Measurements from ENCODE around the gene NTM.

NTM gene

DNA sequence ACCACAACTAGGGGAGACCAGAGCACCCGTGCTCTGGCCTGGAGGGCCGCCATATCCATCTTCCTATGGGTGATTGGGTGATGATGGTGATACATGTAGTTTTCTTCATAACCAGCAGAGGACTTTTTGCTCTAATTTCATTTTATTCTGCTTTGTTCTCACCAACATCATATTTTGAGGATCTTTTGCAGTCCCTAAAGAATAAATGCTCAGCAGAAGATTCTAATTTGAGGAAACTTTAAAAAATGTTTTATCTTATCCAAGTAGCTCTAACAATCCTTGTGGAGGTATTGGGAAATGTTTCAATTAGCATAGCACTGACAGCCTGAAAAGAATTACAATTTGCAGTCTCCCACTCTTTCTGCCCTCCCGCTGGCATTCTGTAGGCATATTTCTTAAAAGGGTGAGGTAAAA, 544.0 kb downstream of the NTM start:
- DNase-seq (ENCODE audit: low read depth in 2 of 2): no peak

DNA sequence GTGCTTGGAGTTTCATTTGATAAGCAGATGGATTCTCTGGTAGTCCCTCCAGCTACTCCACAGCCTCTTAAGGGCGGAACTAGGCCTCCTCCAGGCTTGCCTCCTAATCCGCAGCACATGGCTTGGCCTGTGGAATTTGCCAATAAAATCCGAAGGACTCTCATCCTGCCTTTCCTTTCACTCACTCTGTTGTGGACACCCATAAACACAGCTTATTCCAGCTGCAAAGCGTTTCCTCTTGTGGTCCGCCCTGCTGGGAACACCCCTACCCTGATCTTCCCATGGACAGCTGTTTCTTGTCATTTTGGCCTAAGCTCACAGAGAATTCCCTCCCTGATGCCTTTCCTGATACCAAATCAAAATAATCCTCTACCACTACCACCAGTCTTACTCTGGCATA, 546.2 kb downstream of the NTM start:
- no peak for DNase-seq (ENCODE audit: low read depth in 2 of 2)

DNA sequence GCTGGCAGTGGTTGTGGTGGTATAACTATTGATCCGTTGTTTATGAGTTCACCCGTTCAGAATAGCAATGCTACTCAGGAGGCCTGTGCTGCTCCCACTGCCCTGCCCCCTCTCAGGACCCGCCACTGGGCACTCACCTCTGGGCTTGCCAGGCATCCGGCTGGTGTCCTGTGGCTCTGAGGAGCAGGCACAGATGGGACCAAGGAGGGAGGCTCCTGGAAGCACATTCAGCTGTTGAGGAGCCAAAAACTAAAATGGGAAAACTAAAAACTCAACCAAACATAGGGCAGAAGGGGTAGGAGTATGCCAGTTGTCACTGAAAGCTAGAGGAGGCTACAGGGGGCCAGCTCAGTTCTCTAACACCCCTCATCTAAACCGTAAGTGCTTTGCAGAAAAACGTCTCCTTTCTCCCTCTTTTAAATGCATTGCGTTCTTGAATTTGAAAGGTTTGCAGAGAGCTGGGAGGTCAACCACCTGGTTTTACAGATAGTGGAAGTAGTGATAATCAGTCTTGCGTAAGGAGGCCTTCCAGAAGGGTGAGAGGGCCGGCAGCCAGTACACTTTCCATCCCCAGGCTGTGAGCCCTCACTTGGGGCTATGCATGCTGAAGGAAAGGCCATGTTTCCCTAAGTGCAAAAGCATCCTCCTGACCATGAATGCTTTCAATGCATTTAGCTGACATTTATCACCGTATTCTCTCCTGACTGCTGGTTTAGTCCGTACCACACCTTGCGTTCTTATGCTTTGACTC, 547.4 kb downstream of the NTM start:
- DNase-seq (ENCODE audit: low read depth in 2 of 2): no peak

DNA sequence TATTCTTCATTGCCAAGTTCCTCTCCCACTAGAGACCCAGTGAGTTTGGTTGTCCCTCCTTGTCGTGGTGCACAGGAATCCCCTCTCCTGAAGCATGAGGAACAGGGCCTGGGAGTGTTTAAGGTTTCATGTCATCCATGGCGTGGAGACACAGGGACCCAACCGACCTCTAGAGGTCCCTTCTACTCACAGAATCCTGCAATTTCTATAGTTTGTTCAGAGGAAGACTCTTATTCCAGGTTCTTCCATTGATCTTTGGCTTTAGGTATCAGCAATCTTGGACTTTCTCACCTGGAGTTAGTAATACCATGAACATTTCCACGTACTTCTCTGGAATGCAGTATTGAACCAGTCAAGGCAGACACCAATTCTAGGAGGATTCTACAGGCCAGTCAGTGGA, 548.2 kb downstream of the NTM start:
- no peak for DNase-seq (ENCODE audit: low read depth in 2 of 2)

DNA sequence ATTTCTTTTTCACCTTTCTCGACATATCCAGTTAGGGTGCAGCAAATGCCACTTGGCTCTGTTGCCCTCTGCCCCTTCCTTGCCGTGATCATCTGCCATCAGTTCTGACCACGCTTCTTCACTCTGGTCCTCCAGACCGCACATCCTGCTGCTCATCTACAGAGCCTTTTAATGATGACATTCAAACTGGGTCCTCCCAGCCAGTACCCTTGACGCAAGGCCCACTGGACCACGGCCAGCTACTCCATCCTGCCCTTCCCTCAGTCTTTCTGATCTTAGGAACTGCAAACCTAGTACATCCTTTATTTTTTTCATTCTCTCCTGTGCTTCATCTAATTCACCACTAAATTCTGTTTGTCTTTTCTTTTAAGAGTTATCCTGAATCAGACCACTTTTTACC, 551.8 kb downstream of the NTM start:
- DNase-seq (ENCODE audit: low read depth in 2 of 2): no peak

DNA sequence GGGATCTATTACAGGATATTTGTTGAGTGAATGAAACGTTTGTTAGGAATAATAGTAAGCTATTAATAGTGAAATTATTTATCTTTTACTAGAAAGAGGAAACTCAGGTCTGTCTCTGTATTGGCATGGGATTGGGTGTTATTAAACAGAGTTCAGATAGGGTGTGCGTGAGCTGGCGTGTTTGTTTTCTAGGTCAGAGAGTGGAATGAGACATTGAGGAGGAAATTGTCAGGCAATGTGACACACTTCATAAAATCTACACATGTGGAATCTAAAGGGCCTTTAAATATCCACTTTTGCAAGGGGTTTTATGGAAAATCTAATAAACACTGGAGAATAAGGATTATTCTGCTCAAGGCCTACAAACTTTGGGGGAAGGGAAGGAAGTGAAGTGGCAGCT, 552.9 kb downstream of the NTM start:
- no peak for DNase-seq (ENCODE audit: low read depth in 2 of 2)

DNA sequence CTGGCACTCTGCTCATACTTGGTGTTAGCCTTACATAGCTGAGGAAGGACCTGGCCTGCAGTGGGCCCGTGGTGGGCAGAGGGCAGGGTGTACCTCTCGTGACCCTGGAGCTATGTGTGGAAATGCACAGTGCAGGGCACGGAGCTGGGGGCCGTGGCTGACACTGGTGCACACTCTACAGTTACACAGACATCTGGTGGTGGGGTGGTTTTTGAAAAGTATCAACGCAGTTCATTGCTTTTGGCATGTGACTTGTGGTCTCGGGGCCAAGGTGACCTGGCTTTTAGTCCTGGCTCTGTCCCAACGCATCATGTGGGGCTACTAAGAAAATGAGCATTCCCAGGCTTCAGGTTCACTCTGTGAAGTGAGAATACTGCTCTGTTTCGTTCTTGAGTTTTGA, 553.6 kb downstream of the NTM start:
- no peak for DNase-seq (ENCODE audit: low read depth in 2 of 2)

DNA sequence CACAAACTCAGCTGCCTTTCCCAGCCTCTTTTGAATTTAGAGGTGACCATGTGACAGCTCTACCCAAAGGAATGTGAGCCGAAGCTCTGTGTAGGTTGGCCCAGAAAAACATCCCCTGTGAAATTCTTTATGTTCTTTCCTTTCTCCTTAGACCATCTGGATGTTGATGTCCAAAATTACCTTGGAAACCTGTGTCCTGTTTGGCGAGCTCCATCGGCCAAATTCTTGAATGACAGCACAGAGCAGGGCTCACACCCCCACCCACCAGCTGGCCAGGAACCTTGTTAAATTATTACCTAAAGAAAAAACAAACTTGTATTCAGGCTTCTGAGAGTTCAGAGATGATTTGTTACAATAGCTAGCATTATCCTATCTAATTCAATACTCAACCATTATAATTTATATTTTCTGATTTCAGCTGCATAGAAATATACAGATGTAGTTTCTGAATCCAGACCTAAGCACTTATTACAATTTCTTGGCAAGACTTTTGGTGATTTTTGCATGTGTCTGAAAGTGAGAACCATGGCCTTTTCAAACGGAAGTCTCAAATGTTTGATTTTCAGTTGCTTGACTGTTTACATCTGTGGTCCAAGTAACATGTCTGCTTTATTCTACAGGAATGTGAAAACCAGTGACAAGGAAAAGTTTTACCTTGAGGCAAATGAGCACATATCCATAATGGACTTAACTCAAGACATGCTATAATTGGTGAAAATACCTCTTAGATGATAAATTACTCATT, 554.2 kb downstream of the NTM start:
- DNase-seq (ENCODE audit: low read depth in 2 of 2): no peak

DNA sequence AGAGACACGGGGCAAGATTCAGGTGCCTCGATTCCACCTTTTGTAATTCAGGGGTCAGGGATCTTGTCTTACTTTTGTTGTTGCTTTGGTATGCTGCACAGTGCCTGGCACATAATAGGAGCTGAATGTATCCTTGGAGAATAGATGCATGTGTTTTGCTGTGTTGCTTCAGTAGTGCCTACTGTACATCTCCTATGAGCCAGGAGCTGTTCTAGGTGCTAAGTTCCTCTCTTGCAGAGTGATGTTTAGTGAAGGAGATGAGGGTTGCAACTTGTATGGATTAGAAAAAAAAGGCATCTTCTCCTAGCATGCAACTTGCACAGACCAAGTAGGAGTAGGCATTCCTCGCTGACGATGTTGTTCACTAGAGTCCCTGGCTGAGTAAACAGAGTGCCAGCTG, 555.4 kb downstream of the NTM start:
- no peak for DNase-seq (ENCODE audit: low read depth in 2 of 2)

DNA sequence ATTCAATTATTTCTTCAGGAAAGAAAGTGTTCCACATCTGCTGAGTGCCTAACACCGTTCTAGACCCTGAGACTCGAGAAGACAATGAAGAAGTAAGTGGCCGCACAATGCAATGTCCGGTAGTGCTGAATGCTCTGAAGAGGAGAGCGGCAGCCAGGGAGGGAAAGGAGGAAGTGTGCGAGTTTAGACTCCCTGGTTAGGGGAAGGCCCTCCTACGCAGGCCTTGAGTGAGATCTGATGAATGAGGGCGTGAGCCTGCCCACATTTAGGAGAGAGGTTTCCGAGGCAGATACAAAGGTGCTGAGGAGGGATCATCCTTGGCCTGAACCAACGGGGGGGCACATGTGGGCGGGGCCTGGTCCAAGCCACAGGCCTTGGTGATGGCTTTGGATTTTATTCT, 558.6 kb downstream of the NTM start:
- no peak for DNase-seq (ENCODE audit: low read depth in 2 of 2)

DNA sequence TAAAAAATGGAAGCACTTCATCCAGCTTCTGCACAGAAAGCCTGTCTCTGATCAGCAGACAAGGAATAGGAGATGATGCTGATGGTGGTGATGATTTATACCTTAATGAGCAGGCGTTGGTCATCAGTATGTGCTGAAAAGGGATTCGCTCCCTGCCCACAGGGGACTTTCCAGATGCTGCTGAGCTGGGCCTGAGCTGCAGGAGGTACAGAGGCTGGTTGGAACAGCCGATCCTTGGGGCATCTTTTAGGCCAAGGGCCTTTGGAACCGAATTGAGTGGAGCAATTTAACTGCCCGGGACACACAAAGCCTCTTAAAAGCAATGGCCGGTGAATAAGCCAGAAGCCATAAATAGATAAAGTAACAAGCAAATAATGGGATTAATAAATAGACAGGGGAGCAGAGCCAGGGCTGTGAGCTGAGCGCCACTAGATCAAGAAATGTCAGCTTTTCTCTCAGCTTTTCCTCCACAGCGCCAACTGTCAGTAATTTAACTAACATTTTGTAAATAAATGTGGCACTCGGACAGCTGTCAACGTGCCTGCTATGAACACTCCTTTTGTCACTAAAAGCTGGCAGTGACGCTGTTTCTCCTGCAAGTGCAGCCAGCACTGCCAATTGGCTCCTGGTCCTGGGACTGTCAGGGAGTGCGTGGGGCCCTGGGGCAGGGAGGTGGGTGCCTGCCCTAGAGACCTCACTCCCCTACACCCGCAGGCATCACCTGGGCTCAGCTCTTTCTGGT, 562.3 kb downstream of the NTM start:
- DNase-seq (ENCODE audit: low read depth in 2 of 2): no peak

DNA sequence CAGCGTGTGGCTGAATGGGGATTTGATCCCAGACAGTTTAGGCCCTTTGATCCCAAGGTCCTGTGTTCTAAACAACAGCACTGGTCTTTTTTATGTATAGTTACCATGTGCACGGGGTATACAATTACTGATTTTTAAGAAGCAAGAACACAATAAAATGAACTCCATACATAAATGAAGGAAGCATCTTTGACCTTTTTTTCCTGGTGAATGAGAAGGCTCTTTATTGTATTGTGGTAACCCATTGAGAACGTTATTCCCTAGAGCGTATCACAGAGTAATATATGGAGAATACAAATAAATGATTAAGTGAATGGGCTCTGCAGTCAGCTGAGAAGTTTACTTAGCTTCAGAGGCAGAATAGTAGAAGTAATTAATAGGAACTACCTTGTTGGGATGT, 563.6 kb downstream of the NTM start:
- DNase-seq (ENCODE audit: low read depth in 2 of 2): no peak

DNA sequence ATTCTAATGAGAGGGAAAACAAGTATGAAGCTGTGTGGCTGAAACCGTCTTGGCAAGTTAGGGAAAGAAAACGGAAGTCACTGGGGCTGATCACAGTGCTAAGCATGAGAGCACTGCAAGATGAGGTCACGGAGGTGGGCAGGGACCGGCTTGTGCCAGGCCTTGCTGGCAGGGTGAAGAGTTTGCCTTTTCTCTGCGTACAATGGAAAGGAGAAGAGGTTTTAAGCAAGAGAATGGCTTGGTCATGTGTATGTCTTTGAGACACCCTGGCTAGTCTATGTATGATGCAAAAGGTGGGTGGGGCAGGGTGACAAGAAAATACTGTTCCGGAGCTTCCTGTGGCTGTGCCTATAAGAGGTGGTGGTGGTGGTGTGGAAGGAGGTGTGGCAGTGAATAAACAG, 567.9 kb downstream of the NTM start:
- DNase-seq (ENCODE audit: low read depth in 2 of 2): no peak

DNA sequence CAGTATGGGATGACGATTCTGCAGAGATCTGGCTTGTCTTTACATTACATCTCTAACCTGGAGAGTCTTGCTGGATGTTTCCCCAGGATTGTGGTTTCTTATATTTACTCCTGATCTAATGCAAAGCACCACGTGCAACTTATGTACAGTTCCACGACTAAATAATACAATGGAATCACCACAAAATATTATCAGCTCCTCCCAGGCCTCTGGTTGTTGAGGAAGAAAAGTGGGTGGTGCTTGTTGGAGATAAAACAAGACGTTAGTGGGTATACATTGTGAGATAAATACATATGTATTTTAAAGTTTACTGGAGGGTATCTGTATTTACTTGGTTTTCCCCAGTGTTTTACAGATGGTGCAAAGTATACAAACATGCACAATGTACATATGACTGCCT, 569.7 kb downstream of the NTM start:
- no peak for DNase-seq (ENCODE audit: low read depth in 2 of 2)

DNA sequence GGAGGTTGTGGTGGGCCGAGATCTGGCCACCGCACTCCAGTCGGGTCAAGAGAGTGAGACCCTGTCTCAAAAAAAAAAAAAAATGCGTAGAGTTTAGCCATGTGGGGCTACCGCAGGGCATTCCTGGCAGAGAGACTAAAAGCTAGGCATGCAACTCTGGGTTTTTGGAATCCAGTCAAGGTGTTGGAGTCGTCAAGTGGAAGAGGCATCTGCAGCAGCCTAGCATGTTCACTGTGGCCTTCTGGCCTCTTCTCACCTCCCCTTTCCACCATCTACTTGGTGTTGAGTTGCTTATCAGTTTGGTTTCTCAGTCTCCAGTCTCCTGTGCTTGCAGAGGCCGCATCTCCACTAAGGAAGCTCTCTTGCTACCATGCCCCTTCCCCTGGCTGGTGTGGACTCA, 572.5 kb downstream of the NTM start:
- DNase-seq (ENCODE audit: low read depth in 2 of 2): no peak

DNA sequence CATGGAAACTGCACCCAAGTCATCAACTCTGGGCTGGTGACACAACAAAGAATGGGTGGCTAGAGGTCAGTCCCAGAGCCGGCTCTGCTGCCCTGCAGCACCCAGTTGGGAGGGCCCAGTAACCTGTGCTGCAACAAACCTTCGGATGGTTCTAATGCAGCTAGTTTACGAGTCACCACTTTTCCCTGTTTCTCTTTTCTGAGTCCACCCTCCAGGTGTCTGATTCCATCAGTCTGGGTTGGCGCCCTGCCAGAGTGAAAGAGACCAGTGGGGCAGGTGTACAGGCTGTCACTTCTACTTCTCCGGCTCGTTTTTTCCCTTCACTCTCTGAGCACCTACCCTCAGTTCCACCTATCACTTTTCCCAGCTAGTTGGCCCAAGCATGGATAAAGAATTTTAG, 572.9 kb downstream of the NTM start:
- no peak for DNase-seq (ENCODE audit: low read depth in 2 of 2)

DNA sequence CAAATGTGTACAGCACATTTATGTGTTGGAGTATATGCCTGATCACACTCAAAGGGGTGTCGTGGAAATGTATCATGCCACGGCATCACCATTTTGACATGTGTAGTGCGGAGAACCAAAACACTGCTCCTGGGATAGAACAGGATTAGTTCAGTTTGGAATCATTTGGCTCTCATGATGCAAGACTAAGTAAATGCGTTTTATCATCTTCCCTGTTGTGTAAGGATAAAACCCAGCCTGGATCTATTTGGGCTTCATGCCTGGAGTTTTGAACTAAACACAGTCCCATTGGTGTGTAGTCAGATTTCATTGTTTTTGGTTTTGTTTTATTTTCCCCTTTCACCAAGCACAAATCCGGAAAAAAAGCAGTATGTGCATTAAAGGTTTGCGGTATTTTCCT, 574.3 kb downstream of the NTM start:
- DNase-seq (ENCODE audit: low read depth in 2 of 2): no peak

DNA sequence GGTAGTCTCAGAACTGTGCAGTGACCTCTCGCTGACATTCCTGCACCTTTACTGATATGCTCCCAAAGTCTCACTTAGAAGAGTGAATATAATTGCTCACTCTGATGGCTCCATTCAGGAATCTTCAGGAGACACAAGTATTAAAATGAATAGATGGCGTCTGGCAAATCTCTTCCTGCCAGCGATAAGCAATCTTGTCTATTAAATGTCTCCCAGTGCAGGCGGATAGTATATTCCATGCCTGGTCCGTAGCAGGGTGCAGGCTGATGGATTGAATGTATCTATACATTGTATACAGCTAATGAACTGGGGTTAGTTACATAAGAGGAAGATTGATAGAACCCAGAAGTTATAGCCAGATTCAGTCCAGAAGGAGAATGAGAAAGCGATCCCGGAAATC, 575.3 kb downstream of the NTM start:
- no peak for DNase-seq (ENCODE audit: low read depth in 2 of 2)

DNA sequence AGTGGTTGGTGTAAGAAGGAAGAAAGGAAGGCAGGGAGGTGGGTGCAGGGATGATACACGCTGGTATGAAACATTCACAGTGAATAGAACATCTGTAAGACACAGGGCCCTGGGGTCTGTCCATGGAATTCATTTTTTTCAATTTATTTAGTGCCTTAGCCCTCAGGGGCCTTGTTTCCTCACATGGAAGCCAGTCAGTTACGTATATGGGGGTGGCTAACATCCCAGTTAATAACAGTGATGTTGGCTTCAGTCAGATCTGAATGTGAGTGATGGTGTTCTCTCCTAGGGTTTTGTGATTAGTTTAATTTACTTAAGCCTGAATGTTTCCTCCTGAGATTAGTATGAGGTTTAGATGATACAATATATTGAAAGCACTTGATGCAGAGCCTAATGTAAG, 577.1 kb downstream of the NTM start:
- no peak for DNase-seq (ENCODE audit: low read depth in 2 of 2)

DNA sequence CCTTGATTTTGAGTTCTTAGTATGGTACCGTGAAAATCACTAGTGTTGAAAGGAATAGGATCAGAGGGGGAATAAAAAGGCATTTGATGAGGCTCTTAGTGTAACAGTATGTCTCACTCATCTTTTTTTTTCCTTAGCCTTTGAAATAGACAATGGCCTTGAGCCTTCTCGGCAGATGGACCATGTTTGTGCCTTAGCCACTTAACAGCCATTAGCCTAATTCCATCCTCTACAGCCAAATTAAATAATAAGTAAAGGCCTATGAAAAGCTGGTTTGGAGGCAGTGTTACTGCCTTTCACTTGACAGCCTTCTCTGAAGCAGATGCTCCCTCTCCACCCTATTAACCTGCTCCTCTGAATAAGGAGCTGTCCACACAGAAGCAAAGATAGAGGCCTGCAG, 580.7 kb downstream of the NTM start:
- no peak for DNase-seq (ENCODE audit: low read depth in 2 of 2)

DNA sequence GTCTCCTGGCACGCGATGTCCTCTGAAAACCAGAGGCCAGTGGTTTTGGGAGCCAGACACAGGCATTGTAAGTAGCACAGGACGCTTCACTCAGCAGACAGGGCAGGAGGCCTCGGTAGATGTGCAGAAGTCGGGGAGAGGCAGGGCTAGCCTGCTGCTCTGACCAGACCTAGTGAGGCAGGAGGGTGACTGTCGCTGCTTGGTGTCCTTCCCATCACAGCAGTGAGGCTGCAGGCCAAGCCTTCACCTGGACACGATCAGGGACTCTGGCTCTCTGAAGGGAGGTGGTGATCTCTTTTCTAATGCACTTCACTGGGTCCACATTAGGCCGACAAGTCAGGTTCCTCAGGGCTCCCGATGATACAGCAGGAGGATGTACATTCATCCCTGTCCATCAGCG, 583.7 kb downstream of the NTM start:
- no peak for DNase-seq (ENCODE audit: low read depth in 2 of 2)

DNA sequence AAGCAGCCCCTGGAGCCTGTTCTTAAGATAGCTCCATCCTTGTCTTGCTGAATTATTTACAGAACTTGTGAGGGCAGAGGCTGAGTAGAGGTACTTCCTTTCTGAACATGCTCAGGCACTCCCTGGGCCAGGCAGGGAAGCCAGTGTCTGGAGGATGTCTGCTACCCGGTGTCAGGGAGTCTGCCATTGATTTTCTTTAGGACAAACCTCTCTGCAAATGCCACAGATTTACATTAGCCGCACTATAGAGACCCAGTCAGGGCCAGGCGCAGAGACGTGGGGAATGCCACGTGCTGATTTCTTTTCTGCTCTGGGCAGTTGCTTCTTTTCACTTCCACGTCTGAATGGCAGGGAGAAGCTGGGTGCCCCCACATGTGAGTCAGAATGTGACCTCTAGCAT, 585.5 kb downstream of the NTM start:
- DNase-seq (ENCODE audit: low read depth in 2 of 2): no peak

DNA sequence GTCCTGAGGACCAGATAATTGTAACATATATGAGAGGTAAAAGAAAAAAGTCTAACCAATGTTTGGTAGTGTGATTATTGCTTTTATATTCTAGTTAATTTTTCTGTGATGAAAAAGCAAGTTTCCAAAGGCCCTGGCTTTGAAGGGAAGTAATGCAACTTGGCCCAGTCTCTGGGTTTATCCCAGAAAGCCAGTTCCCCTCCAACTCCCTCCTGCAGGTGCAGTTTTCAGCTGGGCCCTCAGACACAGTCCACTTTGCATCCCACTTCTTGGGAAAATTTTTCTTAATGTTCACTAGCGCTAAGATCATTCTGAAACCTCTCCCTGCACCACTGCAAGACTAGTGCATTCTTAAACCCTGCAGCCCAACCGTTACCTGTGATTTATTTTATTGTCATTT, 586.8 kb downstream of the NTM start:
- no peak for DNase-seq (ENCODE audit: low read depth in 2 of 2)
